ENCODE results near the gene CCN6. TPM values are rescaled to one million over a fixed set of nuclear protein-coding genes. Genes with fewer than 3 reads are reported as not detected.

The CCN6 gene
- total and polyA plus RNA-seq, 2 donors (not counting 1 experiment from before 2014, with no cell fraction given) = not detected

DNA sequence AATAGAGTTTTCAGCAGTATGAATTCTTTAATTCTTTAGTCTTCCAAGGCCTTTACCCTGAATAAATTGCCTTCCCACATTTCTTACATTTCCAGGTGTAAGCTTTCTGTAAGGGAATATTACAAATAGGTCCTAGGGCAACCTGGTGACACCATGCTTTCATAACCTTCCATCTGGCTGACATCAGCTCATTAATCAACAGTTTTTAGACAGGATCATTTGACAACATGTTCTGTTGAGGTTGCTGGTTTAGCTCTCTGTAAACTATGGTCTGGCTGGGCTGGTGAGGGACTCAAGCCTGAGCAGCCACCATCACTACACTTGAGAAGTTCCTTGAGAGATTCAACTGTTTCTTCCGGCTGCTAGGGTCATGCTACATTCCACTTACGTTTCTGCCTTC, 52.7 kb downstream of the CCN6 start:
- Mint-ChIP-seq H3K9me3 (ENCODE audit: insufficient read depth) (peaks cover 7% of the 10 kb centered on the region), H3K4me1 (no peaks in the 10 kb centered on the region), H3K27ac (no peak overlapping the region), H3K27me3 (peaks cover 12% of the 10 kb centered on the region), H3K4me3 (no peak overlapping the region)
- H3K27me3 ChIP-seq (replicated peaks in 1 of 4; ENCODE audit: control extremely low read depth in 1 of 4, control insufficient read depth in 3 of 4, insufficient read depth in 4 of 4, low read length in 3 of 4) = no peaks in the 10 kb centered on the region
- DNase-seq (no peak), ATAC-seq (ENCODE audit: low read depth) (no peak)
- H2AFZ ChIP-seq (ENCODE audit: insufficient read depth, low read depth, low read length, poor library complexity, severe bottlenecking) = no peak overlapping the region
- WGBS (ENCODE audit: insufficient coverage) = 92% methylated on average over 2 of the region's 2 CpGs
- H3K9me3 ChIP-seq (ENCODE audit: control extremely low read depth in 1 of 3, control insufficient read depth in 2 of 3, insufficient read depth in 1 of 3, low read length in 2 of 3) = no peaks in the 10 kb centered on the region
- ChIA-PET POLR2A (no interaction called here), CTCF (no interaction called here)
- H3K4me1 ChIP-seq (ENCODE audit: control insufficient read depth in 2 of 2, insufficient read depth in 2 of 2, low read length in 2 of 2) = no peaks in the 10 kb centered on the region
- H3K4me2 ChIP-seq (replicated peaks; ENCODE audit: low read depth, low read length, poor library complexity, severe bottlenecking) = no peak overlapping the region
- H3K9ac ChIP-seq (ENCODE audit: low read length) = no peak overlapping the region
- no peaks in the 10 kb centered on the region for H4K20me1 ChIP-seq (ENCODE audit: control insufficient read depth, insufficient read depth, low read length, poor library complexity, severe bottlenecking)
- no peaks in the 10 kb centered on the region for H3K36me3 ChIP-seq (replicated peaks in 1 of 2; ENCODE audit: control extremely low read depth in 1 of 2, control insufficient read depth in 1 of 2, extremely low read depth in 1 of 2, insufficient read depth in 2 of 2, low read length in 1 of 2)
- TF ChIP-seq, protein P1, sequence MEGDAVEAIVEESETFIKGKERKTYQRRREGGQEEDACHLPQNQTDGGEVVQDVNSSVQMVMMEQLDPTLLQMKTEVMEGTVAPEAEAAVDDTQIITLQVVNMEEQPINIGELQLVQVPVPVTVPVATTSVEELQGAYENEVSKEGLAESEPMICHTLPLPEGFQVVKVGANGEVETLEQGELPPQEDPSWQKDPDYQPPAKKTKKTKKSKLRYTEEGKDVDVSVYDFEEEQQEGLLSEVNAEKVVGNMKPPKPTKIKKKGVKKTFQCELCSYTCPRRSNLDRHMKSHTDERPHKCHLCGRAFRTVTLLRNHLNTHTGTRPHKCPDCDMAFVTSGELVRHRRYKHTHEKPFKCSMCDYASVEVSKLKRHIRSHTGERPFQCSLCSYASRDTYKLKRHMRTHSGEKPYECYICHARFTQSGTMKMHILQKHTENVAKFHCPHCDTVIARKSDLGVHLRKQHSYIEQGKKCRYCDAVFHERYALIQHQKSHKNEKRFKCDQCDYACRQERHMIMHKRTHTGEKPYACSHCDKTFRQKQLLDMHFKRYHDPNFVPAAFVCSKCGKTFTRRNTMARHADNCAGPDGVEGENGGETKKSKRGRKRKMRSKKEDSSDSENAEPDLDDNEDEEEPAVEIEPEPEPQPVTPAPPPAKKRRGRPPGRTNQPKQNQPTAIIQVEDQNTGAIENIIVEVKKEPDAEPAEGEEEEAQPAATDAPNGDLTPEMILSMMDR (IDR thresholded peaks at IDR 0.05) = no peak
- no peak for TF ChIP-seq EZH2 (IDR thresholded peaks at IDR 0.05; ENCODE audit: borderline replicate concordance, insufficient read depth, low read depth, low read length, poor library complexity, severe bottlenecking)
- intact Hi-C loops (cut with micrococcal nuclease) = no loop called here
- no peaks in the 10 kb centered on the region for H3K79me2 ChIP-seq (ENCODE audit: control insufficient read depth, insufficient read depth, low read length)
- no peak overlapping the region for H3K27ac ChIP-seq (ENCODE audit: low read length in 2 of 2)
- H3K4me3 ChIP-seq (ENCODE audit: control extremely low read depth in 1 of 5, extremely low read depth in 1 of 5, insufficient read depth in 1 of 5, low read depth in 2 of 5, low read length in 4 of 5) = no peak overlapping the region

DNA sequence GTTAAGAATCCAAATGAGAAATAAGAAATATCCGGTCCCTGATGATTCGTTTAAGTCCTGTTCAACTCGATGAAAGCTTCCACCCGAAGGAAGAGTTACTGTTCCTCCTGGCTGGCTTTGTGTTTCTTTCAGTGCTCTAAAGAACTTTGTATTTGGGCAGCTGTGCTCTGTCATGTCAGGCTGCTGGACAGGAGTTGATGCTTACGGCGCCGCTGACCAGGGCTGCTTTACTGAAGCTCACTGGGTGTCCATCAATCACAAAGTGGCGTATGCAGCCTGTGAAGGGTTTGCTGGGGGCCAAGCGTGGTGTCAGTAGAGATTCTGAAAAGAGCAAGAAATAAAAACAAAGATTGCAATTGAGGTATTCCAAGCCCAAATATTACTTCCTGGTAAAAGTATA, 55.4 kb downstream of the CCN6 start:
- whole genome bisulfite sequencing (ENCODE audit: insufficient coverage) = 88% methylated on average over 7 of the region's 9 CpGs
- H3K4me3 Mint-ChIP-seq = no peak overlapping the region
- Histone ChIP-seq H2AFZ (ENCODE audit: insufficient read depth, low read depth, low read length, poor library complexity, severe bottlenecking) (no peak overlapping the region), H3K27ac (ENCODE audit: low read length in 2 of 2) (no peak overlapping the region), H3K4me3 (ENCODE audit: control extremely low read depth in 1 of 5, extremely low read depth in 1 of 5, insufficient read depth in 1 of 5, low read depth in 2 of 5, low read length in 4 of 5) (no peak overlapping the region), H3K4me1 (ENCODE audit: control insufficient read depth in 2 of 2, insufficient read depth in 2 of 2, low read length in 2 of 2) (no peaks in the 10 kb centered on the region), H3K9me3 (ENCODE audit: control extremely low read depth in 1 of 3, control insufficient read depth in 2 of 3, insufficient read depth in 1 of 3, low read length in 2 of 3) (no peaks in the 10 kb centered on the region), H3K9ac (ENCODE audit: low read length) (no peak overlapping the region), H3K79me2 (ENCODE audit: control insufficient read depth, insufficient read depth, low read length) (no peaks in the 10 kb centered on the region), H4K20me1 (ENCODE audit: control insufficient read depth, insufficient read depth, low read length, poor library complexity, severe bottlenecking) (no peaks in the 10 kb centered on the region), H3K27me3 (replicated peaks in 1 of 4; ENCODE audit: control extremely low read depth in 1 of 4, control insufficient read depth in 3 of 4, insufficient read depth in 4 of 4, low read length in 3 of 4) (peaks cover 0 to 4% (median 2%) of the 10 kb centered on the region in 4 experiments), H3K4me2 (replicated peaks; ENCODE audit: low read depth, low read length, poor library complexity, severe bottlenecking) (no peak overlapping the region), H3K36me3 (replicated peaks in 1 of 2; ENCODE audit: control extremely low read depth in 1 of 2, control insufficient read depth in 1 of 2, extremely low read depth in 1 of 2, insufficient read depth in 2 of 2, low read length in 1 of 2) (no peaks in the 10 kb centered on the region)
- ChIA-PET CTCF (no interaction called here), POLR2A (no interaction called here)
- H3K4me1 Mint-ChIP-seq = no peaks in the 10 kb centered on the region
- peaks cover 7% of the 10 kb centered on the region for H3K9me3 Mint-ChIP-seq (ENCODE audit: insufficient read depth)
- peaks cover 20% of the 10 kb centered on the region for H3K27me3 Mint-ChIP-seq
- intact Hi-C loops (cut with micrococcal nuclease) = no loop called here
- TF ChIP-seq EZH2 (IDR thresholded peaks at IDR 0.05; ENCODE audit: borderline replicate concordance, insufficient read depth, low read depth, low read length, poor library complexity, severe bottlenecking) = no peak
- TF ChIP-seq, protein P1 (IDR thresholded peaks at IDR 0.05) = no peak
- DNase-seq = no peak
- ATAC-seq (ENCODE audit: low read depth) = no peak
- H3K27ac Mint-ChIP-seq = no peak overlapping the region
